Neural progenitor cell (in vitro differentiated cells): ENCODE measurements around the gene OARD1.

ENCODE experiments used
- EZH2 ChIP-seq: fragments of 200-600 bp; sonication (generic); IDR thresholded peaks from 2 replicates; pipeline ENCODE4 v1.6.1; 2017; ENCODE audit warnings: antibody characterized with exemption, mild to moderate bottlenecking, moderate library complexity
- TF ChIP-seq, protein P1 (sequence below): fragments of 200-600 bp; sonication (generic); IDR thresholded peaks from 2 replicates; pipeline ENCODE4 v1.5.1; 2017; ENCODE audit warnings: antibody characterized with exemption, mild to moderate bottlenecking

DNA sequence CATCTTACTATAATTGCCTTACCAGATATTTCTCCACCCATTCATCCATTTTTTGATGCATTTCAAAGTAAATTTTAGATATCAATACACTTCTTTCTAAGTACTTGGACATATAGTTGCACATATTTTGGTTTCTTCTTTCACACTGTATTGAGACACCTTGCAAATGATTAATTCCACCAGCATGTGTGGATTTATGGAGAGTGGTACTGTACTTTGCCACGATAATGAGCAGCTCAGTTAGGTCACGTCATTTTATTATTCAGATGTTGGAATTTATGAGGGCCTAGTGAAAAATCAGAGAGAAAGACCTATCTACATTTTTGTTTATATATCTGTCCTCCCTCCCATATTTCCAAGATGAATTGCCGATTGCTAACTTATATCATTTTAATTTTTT, 5.9 kb upstream of the OARD1 start:
- TF ChIP-seq, protein P1, sequence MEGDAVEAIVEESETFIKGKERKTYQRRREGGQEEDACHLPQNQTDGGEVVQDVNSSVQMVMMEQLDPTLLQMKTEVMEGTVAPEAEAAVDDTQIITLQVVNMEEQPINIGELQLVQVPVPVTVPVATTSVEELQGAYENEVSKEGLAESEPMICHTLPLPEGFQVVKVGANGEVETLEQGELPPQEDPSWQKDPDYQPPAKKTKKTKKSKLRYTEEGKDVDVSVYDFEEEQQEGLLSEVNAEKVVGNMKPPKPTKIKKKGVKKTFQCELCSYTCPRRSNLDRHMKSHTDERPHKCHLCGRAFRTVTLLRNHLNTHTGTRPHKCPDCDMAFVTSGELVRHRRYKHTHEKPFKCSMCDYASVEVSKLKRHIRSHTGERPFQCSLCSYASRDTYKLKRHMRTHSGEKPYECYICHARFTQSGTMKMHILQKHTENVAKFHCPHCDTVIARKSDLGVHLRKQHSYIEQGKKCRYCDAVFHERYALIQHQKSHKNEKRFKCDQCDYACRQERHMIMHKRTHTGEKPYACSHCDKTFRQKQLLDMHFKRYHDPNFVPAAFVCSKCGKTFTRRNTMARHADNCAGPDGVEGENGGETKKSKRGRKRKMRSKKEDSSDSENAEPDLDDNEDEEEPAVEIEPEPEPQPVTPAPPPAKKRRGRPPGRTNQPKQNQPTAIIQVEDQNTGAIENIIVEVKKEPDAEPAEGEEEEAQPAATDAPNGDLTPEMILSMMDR = no peak
- TF ChIP-seq EZH2 = no peak
